Measurements from ENCODE around the gene IL16. TPM values are rescaled to one million over a fixed set of nuclear protein-coding genes. Genes with fewer than 3 reads are reported as not detected.

IL16 gene
- total RNA-seq, 1 donor from 2014 or later, result 29.6 TPM

DNA sequence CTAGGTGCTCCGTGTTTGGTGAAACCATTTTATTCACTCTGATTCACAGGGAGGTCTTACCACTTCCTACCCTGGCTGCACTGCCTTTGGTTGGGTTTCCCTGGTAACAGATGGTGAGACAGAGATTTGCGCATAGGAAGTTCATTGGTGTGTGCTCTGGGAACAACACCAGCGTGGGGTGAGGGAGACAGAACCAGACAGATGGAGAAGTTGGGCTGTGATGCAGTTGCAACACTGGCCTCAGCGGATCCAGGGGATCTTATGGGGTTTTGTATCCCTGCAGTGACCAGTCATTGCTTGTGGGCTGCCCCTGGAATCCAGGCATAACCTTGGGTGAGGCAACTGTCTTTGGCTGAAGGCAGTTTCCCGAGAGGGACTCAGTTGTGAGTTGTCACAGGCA is 12.5 kb upstream of the IL16 start:
- no peaks in the 10 kb centered on the region for H3K4me1 Mint-ChIP-seq (ENCODE audit: unreplicated experiment)
- no peak for DNase-seq (ENCODE audit: low spot score)
- TF ChIP-seq, protein P1, sequence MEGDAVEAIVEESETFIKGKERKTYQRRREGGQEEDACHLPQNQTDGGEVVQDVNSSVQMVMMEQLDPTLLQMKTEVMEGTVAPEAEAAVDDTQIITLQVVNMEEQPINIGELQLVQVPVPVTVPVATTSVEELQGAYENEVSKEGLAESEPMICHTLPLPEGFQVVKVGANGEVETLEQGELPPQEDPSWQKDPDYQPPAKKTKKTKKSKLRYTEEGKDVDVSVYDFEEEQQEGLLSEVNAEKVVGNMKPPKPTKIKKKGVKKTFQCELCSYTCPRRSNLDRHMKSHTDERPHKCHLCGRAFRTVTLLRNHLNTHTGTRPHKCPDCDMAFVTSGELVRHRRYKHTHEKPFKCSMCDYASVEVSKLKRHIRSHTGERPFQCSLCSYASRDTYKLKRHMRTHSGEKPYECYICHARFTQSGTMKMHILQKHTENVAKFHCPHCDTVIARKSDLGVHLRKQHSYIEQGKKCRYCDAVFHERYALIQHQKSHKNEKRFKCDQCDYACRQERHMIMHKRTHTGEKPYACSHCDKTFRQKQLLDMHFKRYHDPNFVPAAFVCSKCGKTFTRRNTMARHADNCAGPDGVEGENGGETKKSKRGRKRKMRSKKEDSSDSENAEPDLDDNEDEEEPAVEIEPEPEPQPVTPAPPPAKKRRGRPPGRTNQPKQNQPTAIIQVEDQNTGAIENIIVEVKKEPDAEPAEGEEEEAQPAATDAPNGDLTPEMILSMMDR (IDR thresholded peaks at IDR 0.05; ENCODE audit: unreplicated experiment), result no peak
- peaks cover 3% of the 10 kb centered on the region for H3K36me3 Mint-ChIP-seq (ENCODE audit: low read depth, unreplicated experiment)
- H3K27ac Mint-ChIP-seq (ENCODE audit: unreplicated experiment), result no peak overlapping the region
- peaks cover 1% of the 10 kb centered on the region for H3K27me3 Mint-ChIP-seq (ENCODE audit: unreplicated experiment)
- H3K9me3 Mint-ChIP-seq (ENCODE audit: unreplicated experiment), result no peaks in the 10 kb centered on the region
- H3K4me3 Mint-ChIP-seq (ENCODE audit: unreplicated experiment), result no peak overlapping the region

DNA sequence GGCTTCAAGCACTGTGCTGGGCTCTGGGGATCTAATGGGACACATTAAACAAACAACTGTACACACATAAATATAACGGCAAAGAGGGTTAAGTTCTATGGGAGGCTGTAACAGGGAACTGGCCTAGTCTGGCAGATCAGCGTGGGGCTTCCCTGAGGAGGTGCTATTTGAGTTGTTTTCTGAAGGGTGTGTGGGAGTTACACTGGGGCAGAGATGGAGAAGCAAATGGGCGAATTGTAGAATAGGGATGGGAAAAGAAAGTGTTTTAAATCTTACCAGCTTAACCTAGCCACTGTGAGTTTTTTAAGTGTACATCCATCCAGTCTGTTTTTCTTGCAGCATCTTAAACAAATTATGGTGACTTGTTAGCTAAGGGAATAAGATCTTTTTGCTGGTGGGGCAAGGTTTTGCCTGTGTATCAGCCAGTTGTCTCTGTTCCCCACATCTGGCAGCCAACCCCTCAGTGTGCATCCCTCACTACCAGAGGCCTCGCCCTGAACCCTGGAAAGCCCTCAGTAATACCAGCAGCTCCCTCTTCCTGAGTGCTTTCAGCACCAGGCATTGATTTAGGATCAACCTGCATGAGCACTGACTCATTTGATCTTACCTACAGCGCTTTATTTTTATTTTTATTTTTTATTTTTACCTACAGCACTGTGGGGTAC is 10.9 kb upstream of the IL16 start:
- Mint-ChIP-seq H3K36me3 (ENCODE audit: low read depth, unreplicated experiment) (peaks cover 3% of the 10 kb centered on the region), H3K4me3 (ENCODE audit: unreplicated experiment) (no peak overlapping the region), H3K27me3 (ENCODE audit: unreplicated experiment) (peaks cover 1% of the 10 kb centered on the region), H3K4me1 (ENCODE audit: unreplicated experiment) (peaks cover 5% of the 10 kb centered on the region), H3K27ac (ENCODE audit: unreplicated experiment) (no peak overlapping the region), H3K9me3 (ENCODE audit: unreplicated experiment) (no peaks in the 10 kb centered on the region)
- DNase-seq (ENCODE audit: low spot score), result no peak
- TF ChIP-seq, protein P1 (IDR thresholded peaks at IDR 0.05; ENCODE audit: unreplicated experiment), result no peak

DNA sequence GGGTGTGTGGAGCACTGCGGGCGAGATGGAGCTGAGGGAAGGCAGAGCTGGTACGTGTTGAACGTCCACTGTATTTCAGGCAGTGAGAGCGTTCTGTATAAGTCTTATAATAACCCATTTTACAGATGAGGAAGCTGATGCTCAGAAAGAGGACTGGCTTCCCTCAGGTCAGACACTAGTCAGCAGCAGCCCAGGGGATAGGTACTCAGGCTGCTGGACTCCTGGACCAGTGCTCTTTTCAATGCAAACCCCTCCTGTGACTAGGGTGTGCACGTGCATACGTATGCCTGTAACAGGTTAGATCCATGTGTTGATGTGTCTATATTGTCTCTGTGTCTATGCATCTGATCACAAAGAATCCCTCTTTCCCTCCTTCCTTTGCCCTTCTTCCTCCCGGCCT is 8.3 kb upstream of the IL16 start:
- H3K4me1 Mint-ChIP-seq (ENCODE audit: unreplicated experiment), result peaks cover 5% of the 10 kb centered on the region
- no peak for DNase-seq (ENCODE audit: low spot score)
- no peak overlapping the region for H3K4me3 Mint-ChIP-seq (ENCODE audit: unreplicated experiment)
- H3K9me3 Mint-ChIP-seq (ENCODE audit: unreplicated experiment), result no peaks in the 10 kb centered on the region
- TF ChIP-seq, protein P1 (IDR thresholded peaks at IDR 0.05; ENCODE audit: unreplicated experiment), result no peak
- H3K27me3 Mint-ChIP-seq (ENCODE audit: unreplicated experiment), result peaks cover 1% of the 10 kb centered on the region
- H3K36me3 Mint-ChIP-seq (ENCODE audit: low read depth, unreplicated experiment), result peaks cover 3% of the 10 kb centered on the region
- H3K27ac Mint-ChIP-seq (ENCODE audit: unreplicated experiment), result no peak overlapping the region

DNA sequence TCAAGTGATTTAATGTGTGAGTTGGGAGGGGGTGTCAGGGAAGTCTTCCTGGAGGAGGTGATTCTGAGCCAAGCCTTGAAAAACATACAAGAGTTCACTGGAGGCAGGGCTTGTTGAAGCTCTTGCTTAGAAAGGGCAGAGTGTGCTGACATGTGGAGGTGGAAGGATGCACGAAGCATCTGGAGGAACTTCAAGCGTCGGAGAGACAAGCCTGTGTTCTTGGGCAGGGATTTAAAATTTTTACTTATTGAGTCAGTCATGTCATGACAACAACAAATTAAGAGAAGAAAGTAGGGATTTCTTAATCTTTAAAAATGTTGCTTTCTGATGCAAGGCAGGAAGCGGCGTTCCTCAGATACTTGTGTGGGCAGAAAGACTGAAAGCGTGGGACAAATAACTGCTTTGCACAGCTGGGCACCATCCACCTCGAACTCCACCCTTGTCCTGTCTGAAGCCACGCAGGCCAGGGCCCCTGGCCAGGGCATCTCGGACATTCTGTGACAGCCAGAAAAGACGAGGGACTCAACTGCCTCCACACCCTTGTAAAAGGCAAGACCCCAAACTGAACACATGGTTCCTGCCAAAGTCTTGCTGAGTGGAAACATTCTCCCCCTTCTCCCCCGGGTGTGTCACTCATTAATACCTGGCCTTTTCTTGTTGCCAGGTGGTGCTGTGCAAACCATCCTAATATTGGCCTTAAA is 6.9 kb upstream of the IL16 start:
- Mint-ChIP-seq H3K27me3 (ENCODE audit: unreplicated experiment) (no peaks in the 10 kb centered on the region), H3K4me1 (ENCODE audit: unreplicated experiment) (peaks cover 5% of the 10 kb centered on the region), H3K4me3 (ENCODE audit: unreplicated experiment) (no peak overlapping the region), H3K27ac (ENCODE audit: unreplicated experiment) (no peak overlapping the region), H3K9me3 (ENCODE audit: unreplicated experiment) (no peaks in the 10 kb centered on the region), H3K36me3 (ENCODE audit: low read depth, unreplicated experiment) (no peaks in the 10 kb centered on the region)
- TF ChIP-seq, protein P1 (IDR thresholded peaks at IDR 0.05; ENCODE audit: unreplicated experiment), result no peak
- DNase-seq (ENCODE audit: low spot score), result no peak

DNA sequence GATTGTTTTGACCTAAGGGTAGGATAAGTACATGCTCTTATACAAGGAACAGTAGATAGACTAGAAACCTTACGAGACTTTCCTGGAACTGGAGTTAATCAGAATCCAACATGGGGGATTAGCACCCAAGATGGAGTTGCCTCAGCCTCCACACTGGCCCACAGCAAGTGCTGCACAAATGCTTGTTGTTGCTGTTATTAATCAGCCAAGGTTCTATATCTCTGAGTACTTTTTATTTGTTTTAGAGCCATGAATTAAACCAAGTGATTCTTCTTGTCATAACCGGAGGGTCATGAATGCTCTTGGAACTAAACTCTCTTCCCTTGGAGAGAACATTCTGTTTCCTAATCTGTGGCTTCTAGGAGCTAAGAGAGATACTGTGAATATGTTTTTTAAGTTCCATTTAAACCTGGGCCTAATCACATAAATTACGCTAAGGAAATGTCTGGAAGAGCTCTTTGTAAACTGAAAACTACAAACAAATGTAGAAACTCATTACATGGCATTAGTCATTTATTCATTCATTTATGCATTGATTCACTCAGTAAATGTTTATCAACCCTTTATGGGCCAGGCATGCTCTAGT is 5.7 kb upstream of the IL16 start:
- peaks cover 5% of the 10 kb centered on the region for H3K4me1 Mint-ChIP-seq (ENCODE audit: unreplicated experiment)
- TF ChIP-seq, protein P1 (IDR thresholded peaks at IDR 0.05; ENCODE audit: unreplicated experiment), result no peak
- DNase-seq (ENCODE audit: low spot score), result no peak
- H3K9me3 Mint-ChIP-seq (ENCODE audit: unreplicated experiment), result no peaks in the 10 kb centered on the region
- no peak overlapping the region for H3K4me3 Mint-ChIP-seq (ENCODE audit: unreplicated experiment)
- H3K27ac Mint-ChIP-seq (ENCODE audit: unreplicated experiment), result no peak overlapping the region
- H3K36me3 Mint-ChIP-seq (ENCODE audit: low read depth, unreplicated experiment), result no peaks in the 10 kb centered on the region
- H3K27me3 Mint-ChIP-seq (ENCODE audit: unreplicated experiment), result no peaks in the 10 kb centered on the region

All from endothelial cell (in vitro differentiated cells).